ENCODE measurements around the gene PAH. TPM values are rescaled to one million over a fixed set of nuclear protein-coding genes. Genes with fewer than 3 reads are reported as not detected.

Gene PAH
- total RNA-seq: 0.18 TPM in 1 of 3 replicates, not detected in the others

DNA sequence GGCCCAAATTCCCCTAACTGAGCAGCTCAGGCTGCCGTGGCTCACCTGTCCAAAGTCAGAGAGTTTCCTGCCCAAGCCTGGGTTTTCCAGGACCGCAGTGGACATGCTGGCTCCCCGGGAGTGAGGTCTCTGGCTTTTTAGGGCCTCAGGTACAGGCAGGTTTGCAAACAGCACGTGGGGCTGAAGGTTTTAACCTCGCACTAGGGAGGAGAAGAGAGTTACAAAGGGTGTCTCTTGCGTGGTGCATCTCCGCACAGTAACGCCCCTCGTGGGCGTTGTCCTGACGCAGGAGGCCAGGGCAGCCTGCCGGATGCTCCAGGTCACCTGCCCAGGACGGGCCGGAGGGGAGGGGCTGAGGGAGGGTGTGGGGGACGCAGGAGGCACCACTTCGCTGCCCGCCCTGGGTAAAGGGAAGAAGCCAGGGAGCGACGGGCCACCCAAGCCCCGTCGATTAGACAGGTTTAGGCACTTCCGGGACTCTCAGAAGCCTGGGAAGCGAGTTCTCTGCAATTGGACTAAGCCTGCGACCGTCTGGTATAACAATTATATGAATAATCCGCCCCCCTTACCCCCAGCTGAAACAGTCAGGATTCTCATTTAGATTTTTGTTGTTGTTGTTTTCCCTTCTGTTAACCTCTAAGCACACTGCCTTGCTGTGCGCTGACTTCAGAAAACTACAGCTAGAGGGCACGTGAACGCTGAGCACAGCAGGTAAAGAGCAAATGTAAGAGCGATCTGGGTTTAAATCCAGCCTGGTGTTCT lies at the start of gene PAH:
Gene PAH (minus strand): TSS at position 219 of the 762 bp plus-strand sequence. CDS start 114 bp downstream, at position 105.
- H3K4me3 Mint-ChIP-seq: peak within 1 kb of the TSS; percentile 65

DNA sequence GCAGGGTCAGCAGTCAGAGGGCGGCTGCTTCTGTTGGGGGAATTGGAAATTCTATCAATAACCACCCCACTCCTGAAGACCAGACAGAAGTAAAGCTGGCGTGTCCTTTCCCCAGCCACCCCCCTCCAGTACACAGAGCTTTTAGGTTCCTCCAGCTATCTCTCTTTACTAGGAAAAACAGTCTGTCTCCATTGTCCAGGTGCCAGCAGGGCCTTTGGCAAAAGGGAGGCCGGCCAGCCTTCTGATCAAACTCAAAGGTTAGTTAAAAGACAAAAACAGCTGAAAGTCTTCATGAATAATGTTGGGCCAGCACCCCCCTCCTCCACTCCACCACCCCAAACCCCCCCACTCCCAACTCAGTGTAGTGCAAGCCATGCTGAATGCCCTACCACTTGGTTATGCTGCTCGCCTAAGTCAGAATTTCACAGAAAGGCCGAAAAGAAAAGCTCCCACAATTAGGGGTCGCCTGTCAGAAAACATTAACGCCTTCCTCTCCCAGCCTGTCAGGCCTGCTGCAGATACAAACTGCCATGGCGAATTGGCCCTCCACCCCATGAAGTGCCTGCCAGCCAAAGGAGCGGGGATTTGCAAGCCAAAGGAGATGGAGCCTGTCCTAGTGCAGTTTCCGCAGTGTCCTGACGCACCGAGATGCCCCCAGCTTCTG lies 49.3 kb upstream of the PAH start:
- H3K9me3 Mint-ChIP-seq: peaks cover 10% of the 10 kb centered on the region
- TF ChIP-seq, protein P1, sequence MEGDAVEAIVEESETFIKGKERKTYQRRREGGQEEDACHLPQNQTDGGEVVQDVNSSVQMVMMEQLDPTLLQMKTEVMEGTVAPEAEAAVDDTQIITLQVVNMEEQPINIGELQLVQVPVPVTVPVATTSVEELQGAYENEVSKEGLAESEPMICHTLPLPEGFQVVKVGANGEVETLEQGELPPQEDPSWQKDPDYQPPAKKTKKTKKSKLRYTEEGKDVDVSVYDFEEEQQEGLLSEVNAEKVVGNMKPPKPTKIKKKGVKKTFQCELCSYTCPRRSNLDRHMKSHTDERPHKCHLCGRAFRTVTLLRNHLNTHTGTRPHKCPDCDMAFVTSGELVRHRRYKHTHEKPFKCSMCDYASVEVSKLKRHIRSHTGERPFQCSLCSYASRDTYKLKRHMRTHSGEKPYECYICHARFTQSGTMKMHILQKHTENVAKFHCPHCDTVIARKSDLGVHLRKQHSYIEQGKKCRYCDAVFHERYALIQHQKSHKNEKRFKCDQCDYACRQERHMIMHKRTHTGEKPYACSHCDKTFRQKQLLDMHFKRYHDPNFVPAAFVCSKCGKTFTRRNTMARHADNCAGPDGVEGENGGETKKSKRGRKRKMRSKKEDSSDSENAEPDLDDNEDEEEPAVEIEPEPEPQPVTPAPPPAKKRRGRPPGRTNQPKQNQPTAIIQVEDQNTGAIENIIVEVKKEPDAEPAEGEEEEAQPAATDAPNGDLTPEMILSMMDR (IDR thresholded peaks at IDR 0.05; ENCODE audit: unreplicated experiment): no peak
- no peak for DNase-seq (ENCODE audit: low spot score in 2 of 2, unreplicated experiment in 2 of 2)

More for the DNA sequence above, at the start of gene PAH:
- TF ChIP-seq, protein P1 (IDR thresholded peaks at IDR 0.05; ENCODE audit: unreplicated experiment): no peak
- H3K27me3 Mint-ChIP-seq (ENCODE audit: low read depth): peaks cover 61% of the 10 kb centered on the region
- no peaks in the 10 kb centered on the region for H3K4me1 Mint-ChIP-seq
- no peak for DNase-seq (ENCODE audit: low spot score in 2 of 2, unreplicated experiment in 2 of 2)
- no peaks in the 10 kb centered on the region for H3K36me3 Mint-ChIP-seq
- H3K27ac Mint-ChIP-seq: no peak within 1 kb of the TSS
- no peaks in the 10 kb centered on the region for H3K9me3 Mint-ChIP-seq

DNA sequence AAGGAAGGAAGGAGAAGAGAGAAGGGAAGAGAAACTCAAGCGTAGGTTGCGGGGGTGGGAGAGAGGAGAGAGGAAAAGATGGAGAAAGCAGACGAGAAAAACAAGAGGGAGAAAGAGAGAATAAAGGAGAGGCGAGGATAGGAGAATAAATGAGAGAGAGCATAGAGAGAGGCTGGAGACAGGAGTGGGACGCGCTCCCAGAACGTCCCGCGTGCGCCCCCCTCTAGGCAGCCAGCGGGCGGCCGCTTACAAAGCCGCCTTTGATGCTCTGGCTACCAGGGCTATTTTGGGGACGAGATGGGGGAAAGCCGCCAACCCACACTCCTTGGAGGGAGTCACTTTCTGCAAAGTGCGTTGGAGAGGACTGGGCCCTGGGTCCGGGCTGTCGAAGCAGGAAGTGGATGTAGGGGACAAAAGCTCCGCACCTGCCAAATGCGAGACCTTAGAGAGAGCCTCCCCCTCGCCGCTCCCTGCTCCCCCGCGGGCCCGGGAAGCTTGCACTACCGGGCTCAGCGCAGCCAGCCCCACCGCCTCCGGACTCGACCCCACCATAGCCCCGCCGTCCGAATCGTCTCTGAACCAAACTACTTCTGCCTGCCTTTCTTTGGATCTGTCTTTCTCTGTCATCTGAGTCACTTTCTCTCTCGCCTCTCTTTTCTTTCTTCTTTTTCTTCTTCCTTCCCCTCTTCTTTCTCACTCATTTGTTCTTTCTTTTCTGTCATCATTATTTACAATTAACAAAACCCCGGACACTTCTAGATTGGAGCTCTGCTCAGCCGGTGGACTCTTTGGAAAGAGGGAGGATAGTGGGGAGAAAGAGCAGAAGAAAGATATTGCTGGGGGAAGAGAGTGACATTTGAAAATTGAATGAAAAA lies 48.5 kb upstream of the PAH start:
- Mint-ChIP-seq H3K4me1 (peaks cover 12% of the 10 kb centered on the region), H3K36me3 (peaks cover 3% of the 10 kb centered on the region), H3K4me3 (no peak overlapping the region), H3K9me3 (peaks cover 10% of the 10 kb centered on the region), H3K27ac (no peak overlapping the region), H3K27me3 (ENCODE audit: low read depth) (peaks cover 97% of the 10 kb centered on the region)
- no peak for DNase-seq (ENCODE audit: low spot score in 2 of 2, unreplicated experiment in 2 of 2)
- TF ChIP-seq, protein P1 (IDR thresholded peaks at IDR 0.05; ENCODE audit: unreplicated experiment): no peak

More for the DNA sequence above, 49.3 kb upstream of the PAH start:
- no peak overlapping the region for H3K4me3 Mint-ChIP-seq
- H3K27me3 Mint-ChIP-seq (ENCODE audit: low read depth): peaks cover 97% of the 10 kb centered on the region
- peaks cover 12% of the 10 kb centered on the region for H3K4me1 Mint-ChIP-seq
- H3K36me3 Mint-ChIP-seq: peaks cover 3% of the 10 kb centered on the region
- H3K27ac Mint-ChIP-seq: no peak overlapping the region

DNA sequence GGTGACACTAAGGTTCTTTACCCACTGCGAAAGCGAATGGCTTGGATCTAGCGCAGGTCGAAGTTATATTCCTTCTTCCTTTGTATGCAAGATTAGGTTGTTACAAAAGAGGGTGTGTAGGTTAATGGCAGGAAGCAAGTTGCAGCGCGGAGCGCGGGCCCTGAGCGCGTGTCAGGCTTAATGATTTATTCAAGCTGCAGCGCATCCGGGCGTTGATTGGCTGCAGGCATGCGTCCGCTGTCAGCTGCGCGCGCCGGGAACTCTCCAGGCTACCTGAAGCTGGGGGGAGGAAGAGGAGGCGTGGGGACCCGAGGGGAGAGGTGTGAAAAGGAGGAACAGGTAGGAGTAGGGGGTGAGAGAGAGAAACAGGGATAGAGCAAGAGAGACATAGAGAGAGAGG lies 47.8 kb upstream of the PAH start:
- Mint-ChIP-seq H3K9me3 (peaks cover 10% of the 10 kb centered on the region), H3K27ac (no peak overlapping the region), H3K36me3 (peaks cover 3% of the 10 kb centered on the region), H3K4me1 (peaks cover 12% of the 10 kb centered on the region), H3K27me3 (ENCODE audit: low read depth) (peaks cover 97% of the 10 kb centered on the region), H3K4me3 (no peak overlapping the region)
- TF ChIP-seq, protein P1 (IDR thresholded peaks at IDR 0.05; ENCODE audit: unreplicated experiment): no peak
- DNase-seq (ENCODE audit: low spot score in 2 of 2, unreplicated experiment in 2 of 2): no peak

DNA sequence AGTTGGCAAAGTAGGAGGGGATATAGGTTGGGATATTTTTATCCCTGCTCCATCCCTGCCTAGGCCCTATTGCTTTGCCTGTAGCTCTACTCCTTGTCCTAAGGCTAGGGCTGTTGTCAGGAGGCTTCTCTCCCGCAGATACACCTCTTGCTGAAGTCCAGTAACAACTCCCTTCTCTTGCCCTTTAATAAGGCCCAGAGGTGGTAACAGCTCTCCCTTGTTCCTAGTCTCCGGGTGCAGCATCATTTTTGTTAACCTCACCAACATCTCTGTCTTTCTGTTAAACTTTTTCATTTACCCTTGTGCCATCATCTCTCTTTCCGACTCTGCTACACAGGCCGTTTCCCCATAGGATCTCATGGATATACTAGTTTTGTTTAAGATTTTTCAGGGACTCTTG lies 46.8 kb upstream of the PAH start:
- Mint-ChIP-seq H3K27ac (no peak overlapping the region), H3K36me3 (peaks cover 3% of the 10 kb centered on the region), H3K4me3 (no peak overlapping the region), H3K4me1 (peaks cover 14% of the 10 kb centered on the region), H3K9me3 (peaks cover 10% of the 10 kb centered on the region), H3K27me3 (ENCODE audit: low read depth) (peaks cover 100% of the 10 kb centered on the region)
- no peak for DNase-seq (ENCODE audit: low spot score in 2 of 2, unreplicated experiment in 2 of 2)
- TF ChIP-seq, protein P1 (IDR thresholded peaks at IDR 0.05; ENCODE audit: unreplicated experiment): no peak

Data from mesothelial cell of epicardium (in vitro differentiated cells).